ENCODE measurements around the gene BBIP1. TPM values are rescaled to one million over a fixed set of nuclear protein-coding genes. Genes with fewer than 3 reads are reported as not detected.
A peak's percentile ranks its signal among the peaks of the same experiment; 100 is the strongest.

Gene BBIP1
- total and polyA plus RNA-seq, 9 of the 15 experiments (the other 6 are each of a cell fraction or from before 2014, with no cell fraction given) = 5.2 to 31.0 (median 19.4) TPM

GRCh38 chr10:110872145-110872983, 46.6 kb downstream of the BBIP1 start:
- no peaks in the 10 kb centered on the region for H3K27me3 ChIP-seq (ENCODE audit: control insufficient read depth in 2 of 2, insufficient read depth in 2 of 2, low read length in 2 of 2)
- H3K4me2 ChIP-seq (ENCODE audit: insufficient read depth, low read length) = peak overlapping the region; percentile 84
- intact Hi-C loops (cut with micrococcal nuclease) (loop anchor here (2.0 to 10.0 kb wide), 4 partner anchors 35 to 258 kb away; no protein-coding TSS in a partner anchor), in situ Hi-C loops (cut with MboI) (no loop called here)
- ChIA-PET POLR2A (interaction anchor here (1.0 to 1.2 kb wide), 7 partner anchors 10 to 126 kb away, joined by 3 to 6 read pairs (median 4); partner anchors contain the start of gene BBIP1), CTCF (ENCODE audit: low intra/inter-chr PET ratio) (interaction anchor here (0.6 kb wide), 1 partner anchor 66 kb away, joined by 3 read pairs; no protein-coding TSS in a partner anchor)
- ATAC-seq (peak; percentile 79), FAIRE-seq (peak; percentile 85), DNase-seq (ENCODE audit: extremely low read depth in 1 of 4, low spot score in 3 of 4) (peak; percentile 48 to 82 (median 50))
- peak overlapping the region; percentile 88 to 95 for H3K9ac ChIP-seq (ENCODE audit: insufficient read depth in 1 of 2, low read depth in 2 of 2, low read length in 2 of 2)
- H3K9me3 ChIP-seq (replicated peaks; ENCODE audit: control insufficient read depth, insufficient read depth, low read depth, low read length) = no peaks in the 10 kb centered on the region
- H3K36me3 ChIP-seq (ENCODE audit: control insufficient read depth, insufficient read depth, low read length) = 0 out of 3 replicates have a peak, but pooled peaks cover 5% of the 10 kb centered on the region
- no peaks in the 10 kb centered on the region for H4K20me1 ChIP-seq (replicated peaks; ENCODE audit: control insufficient read depth, insufficient read depth, low read length)
- H2AFZ ChIP-seq (ENCODE audit: low read depth, low read length) = peak overlapping the region; percentile 57
- 2% methylated on average over 20 of the region's 70 CpGs for WGBS (ENCODE audit: insufficient coverage, low coverage, missing lambda C conversion rate)
- H3K79me2 ChIP-seq (ENCODE audit: control insufficient read depth, insufficient read depth, low read length) = peaks cover 35% of the 10 kb centered on the region
- peak overlapping the region; percentile 64 for H3K4me3 ChIP-seq
- H3K27ac ChIP-seq (ENCODE audit: extremely low read depth, low read depth, low read length) = peak overlapping the region; percentile 83
- H3K4me1 ChIP-seq (replicated peaks in 1 of 2; ENCODE audit: control insufficient read depth in 2 of 2, insufficient read depth in 2 of 2, low read length in 2 of 2) = peaks cover 15 to 23% of the 10 kb centered on the region in 2 experiments
- no TSS peak for BruUV-seq (replicated peaks)
- H3K9me1 ChIP-seq (ENCODE audit: control insufficient read depth, insufficient read depth, low read length) = no peaks in the 10 kb centered on the region
- TF ChIP-seq ARNT (IDR thresholded peaks at IDR 0.05) (no peak), HMG20A (CRISPR knock-in tag; conservative IDR thresholded peaks at IDR 0.05) (no peak), RFX7 (CRISPR knock-in tag; IDR thresholded peaks at IDR 0.05) (no peak), HNRNPH1 (optimal IDR thresholded peaks at IDR 0.05; ENCODE audit: low read depth, low read length) (no peak), RBM17 (IDR thresholded peaks at IDR 0.05; ENCODE audit: borderline replicate concordance, low read depth, low read length) (no peak), USF1 (CRISPR knock-in tag; IDR thresholded peaks at IDR 0.05) (0 out of 2 replicates have a peak, but pooled peaks have one; percentile 42), EZH2 (IDR thresholded peaks at IDR 0.05; ENCODE audit: borderline replicate concordance, low read depth, low read length) (no peak), DPF2 (IDR thresholded peaks at IDR 0.05) (no peak), MNT (conservative IDR thresholded peaks at IDR 0.05) (peak; percentile 88 to 89), DDX20 (tag; IDR thresholded peaks at IDR 0.05; ENCODE audit: low read depth) (no peak), TRIM24 (IDR thresholded peaks at IDR 0.05) (no peak), TAF9B (IDR thresholded peaks at IDR 0.05; ENCODE audit: partially characterized antibody) (peak; percentile 48), PKNOX1 (IDR thresholded peaks at IDR 0.05) (peak; percentile 73), HMGXB4 (CRISPR knock-in tag; IDR thresholded peaks at IDR 0.05) (no peak), RBM22 (IDR thresholded peaks at IDR 0.05; ENCODE audit: low read depth, low read length, poor library complexity, severe bottlenecking) (peak; percentile 39), SLC30A9 (CRISPR knock-in tag; IDR thresholded peaks at IDR 0.05) (no peak), ZNF668 (CRISPR knock-in tag; IDR thresholded peaks at IDR 0.05) (no peak)

Data from K562 (cell line).